Activated T-helper 1 cell treated with anti-CD3 and anti-CD28 coated beads, Interleukin-12 subunit alpha, Interleukin-12 subunit beta, Interleukin-2, Interleukin-4 antibody, amounts not matched to agents 30 ng/mL and 10 ng/mL and 1 ng/mL, durations not matched to agents 14 hours and 24 hours and 36 hours (primary cell): Measurements from ENCODE around the gene NCOA3. TPM values are rescaled to one million over a fixed set of nuclear protein-coding genes. Genes with fewer than 3 reads are reported as not detected.

ENCODE experiments used
- DNase-seq: peaks from one replicate; pipeline ENCODE4 v3.0.0; 2021; ENCODE audit warnings: low spot score
- H3K27ac Mint-ChIP-seq: one replicate; pipeline ENCODE4 v1.8.0; 2021; ENCODE audit warnings: mild to moderate bottlenecking, mixed read lengths
- H3K27me3 Mint-ChIP-seq: one replicate; pipeline ENCODE4 v1.8.0; 2022; ENCODE audit warnings: mild to moderate bottlenecking, moderate library complexity, mixed read lengths; ENCODE audit not compliant: insufficient read depth
- H3K36me3 Mint-ChIP-seq: one replicate; pipeline ENCODE4 v1.8.0; 2021; ENCODE audit warnings: low read depth, mixed read lengths
- H3K4me1 Mint-ChIP-seq: one replicate; pipeline ENCODE4 v1.8.0; 2021; ENCODE audit warnings: low read depth, mixed read lengths
- H3K4me3 Mint-ChIP-seq: one replicate; pipeline ENCODE4 v1.8.0; 2021; ENCODE audit warnings: mild to moderate bottlenecking, moderate library complexity, mixed read lengths
- H3K9me3 Mint-ChIP-seq: one replicate; pipeline ENCODE4 v1.8.0; 2021; ENCODE audit warnings: mixed read lengths
- intact Hi-C: fragments of 100-400 bp; cut with micrococcal nuclease; formaldehyde crosslinking; loops from one replicate; pipeline ENCODE4 v1.15.1; 2024
- total RNA-seq: library from RNA; stranded (reverse); gene quantifications from 2 replicates; pipeline ENCODE4 v1.2.3, GENCODE V29; 2022

The NCOA3 gene
- total RNA-seq, 1 donor from 2014 or later: 132 TPM

DNA sequence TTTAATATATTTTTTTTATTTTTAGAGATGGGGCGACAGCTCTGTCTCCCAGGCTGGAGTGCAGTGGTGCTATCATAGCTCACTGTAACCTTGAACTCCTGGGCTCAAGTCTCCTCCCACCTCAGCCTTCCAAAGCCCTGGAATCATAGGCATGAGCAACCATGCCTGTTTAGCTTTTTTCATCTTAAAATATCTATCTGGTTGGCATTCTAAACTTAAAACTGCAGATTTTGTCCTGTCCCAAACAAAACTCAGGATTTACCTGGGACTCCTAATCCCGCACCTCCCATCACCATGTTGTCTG is 158.9 kb downstream of the NCOA3 start:
- H3K27ac Mint-ChIP-seq: peak overlapping the region; percentile 20
- peaks cover 11% of the 10 kb centered on the region for H3K4me1 Mint-ChIP-seq
- no peak overlapping the region for H3K4me3 Mint-ChIP-seq
- peaks cover 25% of the 10 kb centered on the region for H3K36me3 Mint-ChIP-seq
- intact Hi-C loops: no loop called here
- H3K27me3 Mint-ChIP-seq: no peaks in the 10 kb centered on the region
- no peaks in the 10 kb centered on the region for H3K9me3 Mint-ChIP-seq
- DNase-seq: no peak

DNA sequence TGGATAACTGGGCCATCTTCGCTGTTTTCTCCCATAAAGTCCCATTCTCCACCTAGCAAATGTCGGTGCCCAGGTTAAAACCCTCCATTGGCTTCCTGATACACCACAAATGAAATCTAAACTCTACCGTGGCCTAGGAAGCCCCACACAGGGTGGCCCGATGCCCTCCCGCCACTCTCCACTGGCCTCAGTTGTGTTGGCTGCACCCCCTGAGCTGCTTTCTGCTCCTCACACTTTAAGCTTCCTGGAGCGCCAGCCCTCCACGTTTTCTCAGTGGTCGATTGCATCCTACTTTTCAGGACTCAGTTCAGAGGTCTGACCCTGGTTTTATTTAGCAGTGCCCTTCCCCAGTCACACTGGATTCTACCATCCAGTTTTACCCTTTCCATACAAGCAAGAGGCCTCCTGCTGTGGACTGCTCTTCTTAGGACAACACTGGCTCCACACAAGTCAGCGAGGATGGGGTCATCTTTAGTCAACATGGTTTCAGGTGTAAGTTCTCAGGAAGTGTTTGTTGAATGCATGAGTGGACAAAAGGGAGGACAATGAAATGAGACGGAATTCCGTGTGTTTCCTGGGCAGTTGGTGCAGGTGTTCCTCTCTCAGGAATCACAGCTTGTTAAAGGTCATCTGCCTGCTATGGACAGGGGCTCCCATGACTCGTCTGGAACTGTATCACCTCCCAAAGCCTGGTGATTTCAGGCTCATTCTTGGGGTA is 159.5 kb downstream of the NCOA3 start:
- H3K4me3 Mint-ChIP-seq: no peak overlapping the region
- peaks cover 24% of the 10 kb centered on the region for H3K36me3 Mint-ChIP-seq
- no peaks in the 10 kb centered on the region for H3K27me3 Mint-ChIP-seq
- peak overlapping the region; percentile 23 for H3K27ac Mint-ChIP-seq
- intact Hi-C loops: no loop called here
- H3K4me1 Mint-ChIP-seq: peaks cover 11% of the 10 kb centered on the region
- no peaks in the 10 kb centered on the region for H3K9me3 Mint-ChIP-seq
- no peak for DNase-seq

DNA sequence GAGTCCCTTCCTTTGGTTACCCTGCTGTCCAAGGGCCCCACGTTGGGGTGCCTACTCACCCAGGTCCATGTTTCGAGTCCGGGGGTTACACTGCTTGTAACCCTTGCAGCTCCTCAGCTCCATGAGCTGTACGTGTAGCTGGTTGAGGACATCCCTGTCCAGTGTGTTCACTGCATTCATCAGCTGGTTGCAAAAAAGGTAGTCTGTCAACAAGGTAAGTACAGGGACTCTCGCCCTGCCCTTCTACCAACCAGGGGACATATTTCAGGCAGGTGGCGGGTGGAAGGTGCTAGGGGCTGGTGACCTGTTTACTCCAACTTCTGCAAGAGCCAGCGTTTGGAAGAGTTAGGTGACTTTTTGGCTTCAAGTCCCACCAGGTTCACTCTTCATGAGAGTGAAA is 160.0 kb downstream of the NCOA3 start:
- intact Hi-C loops: no loop called here
- Mint-ChIP-seq H3K4me3 (no peak overlapping the region), H3K36me3 (peaks cover 24% of the 10 kb centered on the region), H3K27ac (no peak overlapping the region), H3K9me3 (no peaks in the 10 kb centered on the region), H3K4me1 (peaks cover 11% of the 10 kb centered on the region), H3K27me3 (no peaks in the 10 kb centered on the region)
- no peak for DNase-seq

DNA sequence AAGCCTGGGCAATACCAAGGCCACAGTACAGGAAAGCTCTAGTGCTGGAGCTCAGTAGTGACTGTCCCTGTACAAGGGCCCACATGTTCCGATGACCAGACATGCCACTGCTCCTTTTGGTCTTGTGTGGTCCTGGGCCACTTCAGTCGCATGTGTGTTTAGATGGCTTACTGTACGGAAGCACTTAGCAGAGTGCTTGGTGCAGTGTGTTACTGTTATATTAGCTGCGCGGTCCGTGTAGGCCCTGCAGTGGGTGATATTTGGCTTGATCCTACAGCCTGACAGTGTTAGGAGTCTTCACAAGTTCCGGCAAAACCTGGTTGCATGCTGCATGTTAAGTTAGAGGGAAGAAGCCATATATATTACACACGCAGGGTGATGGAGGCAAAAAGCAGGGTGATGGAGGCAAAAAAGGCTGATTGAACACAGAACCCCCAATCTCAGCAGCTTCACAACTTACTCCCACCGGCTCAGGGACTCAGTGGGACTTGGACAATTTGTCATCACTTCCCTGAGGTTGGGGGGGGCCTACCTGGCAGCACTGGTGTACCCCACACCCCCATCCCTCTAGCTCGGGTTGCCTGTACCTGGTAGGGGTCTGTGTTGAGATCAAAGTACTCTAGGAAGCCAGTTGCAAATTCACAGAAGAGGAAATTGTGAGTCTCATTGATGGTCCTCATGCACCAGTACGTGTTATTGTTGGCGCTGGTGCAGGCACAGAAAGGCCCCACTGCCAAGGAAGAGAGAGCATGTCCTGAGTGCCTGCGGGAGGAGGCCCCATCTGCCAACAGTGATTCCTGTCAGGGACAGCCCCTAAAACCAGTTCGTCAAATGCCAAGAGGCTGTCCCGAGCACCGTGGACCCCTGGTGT is 161.0 kb downstream of the NCOA3 start:
- H3K4me1 Mint-ChIP-seq: peaks cover 11% of the 10 kb centered on the region
- H3K27me3 Mint-ChIP-seq: no peaks in the 10 kb centered on the region
- DNase-seq: no peak
- H3K27ac Mint-ChIP-seq: no peak overlapping the region
- no peaks in the 10 kb centered on the region for H3K9me3 Mint-ChIP-seq
- H3K4me3 Mint-ChIP-seq: no peak overlapping the region
- intact Hi-C loops: loop anchor here (1.0 kb wide), 1 partner anchor 958 kb away; no protein-coding TSS in a partner anchor
- H3K36me3 Mint-ChIP-seq: peaks cover 23% of the 10 kb centered on the region

DNA sequence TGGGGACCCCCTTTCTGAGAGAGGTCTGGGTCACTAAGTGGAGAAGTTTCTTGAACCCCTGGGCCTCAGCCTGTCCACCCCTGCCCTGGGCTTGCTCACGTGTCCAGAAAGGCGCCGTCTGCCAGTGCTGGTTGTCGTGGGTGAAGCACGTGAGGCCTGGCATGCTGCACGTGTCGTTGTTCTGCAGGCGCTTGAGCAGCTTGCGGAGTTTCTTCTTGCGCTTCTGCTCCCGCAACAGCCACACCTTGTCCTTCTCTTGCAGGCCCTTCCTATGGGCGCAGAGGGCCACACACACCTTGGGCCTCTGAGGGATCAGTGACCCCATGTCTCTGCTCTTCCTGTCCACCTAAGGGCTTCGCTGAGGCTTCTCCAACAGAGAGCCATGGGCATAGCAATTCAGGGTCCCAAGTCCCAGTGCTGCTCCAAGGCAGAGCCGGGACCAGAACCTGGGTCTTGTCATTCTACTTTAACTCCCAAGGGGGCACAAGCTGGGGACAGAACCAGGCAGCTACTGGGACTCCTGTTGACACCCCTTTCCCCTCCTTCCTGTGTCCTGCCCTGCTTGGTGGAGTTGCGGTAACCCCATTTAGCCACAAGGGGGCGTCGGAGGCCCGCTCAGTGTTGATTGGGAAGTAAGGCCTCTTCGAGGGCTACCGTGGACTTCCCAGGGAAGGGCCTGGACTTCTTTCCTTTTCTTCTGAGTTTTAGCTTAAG is 161.8 kb downstream of the NCOA3 start:
- H3K36me3 Mint-ChIP-seq: peaks cover 16% of the 10 kb centered on the region
- H3K4me3 Mint-ChIP-seq: no peak overlapping the region
- H3K27me3 Mint-ChIP-seq: no peaks in the 10 kb centered on the region
- DNase-seq: peak; percentile 65
- H3K27ac Mint-ChIP-seq: peak overlapping the region; percentile 15
- intact Hi-C loops: loop anchor here (1.0 kb wide), 1 partner anchor 957 kb away; no protein-coding TSS in a partner anchor
- H3K9me3 Mint-ChIP-seq: no peaks in the 10 kb centered on the region
- peaks cover 11% of the 10 kb centered on the region for H3K4me1 Mint-ChIP-seq

DNA sequence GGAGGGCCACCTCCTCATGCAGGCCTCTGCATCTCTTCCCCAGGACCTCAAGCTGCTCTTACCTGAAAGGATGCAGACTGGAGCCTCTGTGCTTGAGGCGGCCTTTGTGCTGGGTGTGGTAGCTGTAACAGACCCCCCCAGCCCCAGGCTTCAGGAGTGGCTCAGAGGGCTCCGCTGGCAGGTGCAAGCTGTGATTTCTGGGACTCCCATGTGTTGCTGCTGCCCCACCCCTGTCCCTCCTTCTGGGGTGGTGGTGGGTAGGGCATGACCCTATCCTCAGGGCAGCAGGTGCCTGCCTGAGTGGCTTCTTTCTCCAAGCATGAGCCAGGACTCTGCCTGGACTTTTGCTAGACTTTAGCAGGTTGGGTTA is 162.4 kb downstream of the NCOA3 start:
- no peak overlapping the region for H3K4me3 Mint-ChIP-seq
- no peak overlapping the region for H3K27ac Mint-ChIP-seq
- no peaks in the 10 kb centered on the region for H3K9me3 Mint-ChIP-seq
- H3K27me3 Mint-ChIP-seq: no peaks in the 10 kb centered on the region
- DNase-seq: no peak
- H3K36me3 Mint-ChIP-seq: peaks cover 16% of the 10 kb centered on the region
- intact Hi-C loops: no loop called here
- H3K4me1 Mint-ChIP-seq: peaks cover 11% of the 10 kb centered on the region

DNA sequence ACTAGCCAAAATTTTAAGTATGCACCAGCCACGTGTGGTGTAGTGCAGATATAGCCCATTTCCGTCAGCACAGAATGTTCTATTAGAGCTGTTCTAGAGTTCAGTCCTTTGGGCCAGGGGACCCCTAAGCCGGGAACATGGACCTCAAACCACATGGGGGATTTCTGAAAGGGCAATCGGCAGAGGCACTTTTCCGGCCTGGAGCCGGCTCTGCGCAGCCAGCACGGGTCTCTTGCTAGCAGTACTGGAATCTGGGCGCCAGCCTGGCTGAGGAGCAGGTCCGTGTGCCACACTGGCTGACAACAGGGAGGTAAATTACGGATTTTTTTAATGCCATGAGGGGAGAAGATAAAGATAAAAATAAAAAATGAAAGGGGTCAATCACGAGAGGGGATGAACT is 163.1 kb downstream of the NCOA3 start:
- Mint-ChIP-seq H3K36me3 (peaks cover 10% of the 10 kb centered on the region), H3K27me3 (no peaks in the 10 kb centered on the region), H3K4me3 (no peak overlapping the region), H3K4me1 (peaks cover 11% of the 10 kb centered on the region), H3K9me3 (no peaks in the 10 kb centered on the region), H3K27ac (no peak overlapping the region)
- no peak for DNase-seq
- intact Hi-C loops: no loop called here

DNA sequence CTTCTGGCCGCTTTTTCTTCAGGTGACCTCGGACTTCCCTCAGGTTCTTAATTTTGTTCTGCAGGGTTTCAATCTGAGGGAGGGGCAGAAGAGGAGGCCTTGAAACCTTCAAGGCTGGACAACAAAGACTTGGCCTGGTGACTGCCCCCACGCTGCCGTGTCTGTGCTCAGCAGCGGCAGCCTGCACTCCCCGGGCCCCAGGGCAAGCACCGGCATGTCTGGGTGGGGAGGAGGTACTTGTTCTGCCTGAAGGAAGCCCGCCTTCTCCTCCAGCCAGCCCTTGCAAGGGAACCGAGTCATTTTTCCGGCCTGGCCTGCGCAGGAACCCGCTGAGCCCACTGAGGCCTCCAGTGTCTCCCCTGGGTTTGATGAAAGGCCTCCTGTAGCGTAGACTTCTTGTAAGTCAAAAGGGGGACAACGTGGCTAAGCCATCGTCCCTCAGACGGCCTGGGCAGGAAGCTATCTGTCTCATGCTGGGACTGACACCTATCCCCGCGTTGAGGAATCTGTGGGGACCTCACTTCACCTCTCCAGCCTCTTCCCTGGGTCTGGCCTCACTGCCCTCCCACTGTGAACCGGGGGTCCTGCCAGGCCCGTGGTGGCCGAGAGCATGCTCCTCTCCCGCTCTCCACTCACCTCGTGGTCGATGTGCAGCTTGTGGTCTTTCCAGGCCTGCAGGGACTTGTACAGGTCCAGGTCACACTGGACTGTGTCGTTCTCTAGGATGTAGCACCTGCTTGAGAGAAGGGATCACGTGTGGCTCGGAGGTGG is 163.7 kb downstream of the NCOA3 start:
- DNase-seq: no peak

DNA sequence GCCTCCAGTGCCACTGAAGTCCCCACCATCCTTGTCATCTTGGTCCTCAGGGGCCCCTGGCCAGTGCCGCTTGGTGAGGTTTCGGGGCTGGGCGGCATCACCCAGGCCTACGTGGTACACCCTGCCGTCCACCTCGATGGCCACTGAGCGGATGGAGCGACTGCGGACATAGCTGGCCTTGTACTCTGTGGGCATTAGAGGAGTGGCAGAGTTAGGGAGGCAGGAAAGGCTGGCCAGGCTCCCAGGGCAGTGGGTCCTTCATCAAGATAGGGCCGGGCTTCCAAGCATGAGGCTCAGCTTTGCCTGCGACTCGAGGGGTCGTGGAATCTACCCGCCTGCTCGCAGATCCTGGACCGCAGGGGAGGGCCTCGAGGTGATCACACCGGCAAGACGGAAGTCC is 164.6 kb downstream of the NCOA3 start:
- no peak overlapping the region for H3K27ac Mint-ChIP-seq
- intact Hi-C loops: no loop called here

More for the DNA sequence above, 163.7 kb downstream of the NCOA3 start:
- Mint-ChIP-seq H3K27ac (peak overlapping the region; percentile 44), H3K36me3 (peaks cover 7% of the 10 kb centered on the region), H3K4me3 (no peak overlapping the region), H3K27me3 (no peaks in the 10 kb centered on the region), H3K4me1 (peaks cover 11% of the 10 kb centered on the region), H3K9me3 (no peaks in the 10 kb centered on the region)
- intact Hi-C loops: no loop called here

DNA sequence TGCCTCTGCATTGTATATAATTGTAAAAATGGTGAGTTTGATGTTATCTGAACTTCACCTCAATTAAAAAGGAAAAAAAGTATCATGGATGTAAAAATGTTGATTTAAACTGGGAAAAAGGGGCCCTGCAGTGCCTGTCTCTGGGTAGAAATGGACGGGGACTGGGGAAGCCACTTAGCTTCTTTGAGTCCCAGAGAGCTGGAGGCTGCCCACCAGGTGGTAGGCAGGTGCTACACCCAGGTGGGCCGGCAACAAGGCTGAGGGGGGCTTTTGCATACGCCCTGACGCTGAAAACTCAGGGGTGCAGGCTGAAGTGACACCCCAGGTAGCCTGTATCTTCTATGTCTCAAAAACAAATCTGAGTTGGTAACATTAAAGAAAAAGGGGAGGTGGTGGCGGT is 165.4 kb downstream of the NCOA3 start:
- peaks cover 3% of the 10 kb centered on the region for H3K36me3 Mint-ChIP-seq
- DNase-seq: no peak
- intact Hi-C loops: no loop called here
- H3K27me3 Mint-ChIP-seq: no peaks in the 10 kb centered on the region
- no peak overlapping the region for H3K27ac Mint-ChIP-seq
- peaks cover 11% of the 10 kb centered on the region for H3K4me1 Mint-ChIP-seq
- H3K4me3 Mint-ChIP-seq: no peak overlapping the region
- H3K9me3 Mint-ChIP-seq: no peaks in the 10 kb centered on the region

More for the DNA sequence above, 164.6 kb downstream of the NCOA3 start:
- Mint-ChIP-seq H3K4me3 (no peak overlapping the region), H3K9me3 (no peaks in the 10 kb centered on the region), H3K27me3 (no peaks in the 10 kb centered on the region), H3K36me3 (peaks cover 3% of the 10 kb centered on the region), H3K4me1 (peaks cover 11% of the 10 kb centered on the region)
- DNase-seq: no peak

DNA sequence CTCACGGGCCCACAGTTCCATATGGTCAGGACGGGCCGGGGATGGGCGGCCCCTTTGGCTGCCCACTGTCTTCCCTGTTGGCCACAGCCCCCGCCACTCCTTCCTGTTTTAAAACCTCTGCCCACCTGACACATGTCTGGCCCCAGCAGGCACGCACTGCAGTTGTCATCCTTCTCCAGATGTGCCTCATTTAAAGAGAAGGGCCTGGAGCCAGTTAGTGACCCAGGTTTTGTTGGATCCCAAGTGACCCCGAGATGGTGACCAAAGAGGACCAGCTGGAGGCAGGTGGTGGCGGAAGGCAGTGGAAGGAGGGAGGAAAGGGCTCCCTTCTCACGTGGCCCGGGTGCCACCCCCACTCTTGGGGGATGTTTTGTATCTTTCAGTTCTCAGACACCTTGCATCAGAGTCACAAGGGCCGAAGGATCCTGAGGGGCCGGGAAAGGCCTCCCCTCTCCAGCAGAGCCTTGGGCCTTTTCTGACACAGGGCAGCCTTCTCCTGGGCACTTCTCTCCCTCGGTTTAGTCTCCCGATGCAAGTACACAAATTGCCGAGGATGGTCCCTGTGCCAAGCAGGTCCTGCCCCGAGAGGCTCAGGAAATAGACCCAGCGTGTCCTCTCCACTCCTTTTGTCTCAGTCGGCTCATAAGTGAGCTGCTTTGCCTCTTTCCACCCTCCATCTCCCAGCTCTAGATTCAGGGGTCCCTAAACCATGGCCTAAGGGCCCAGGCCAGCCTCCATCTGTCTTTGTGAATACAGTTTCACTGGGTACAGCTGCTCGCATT is 166.0 kb downstream of the NCOA3 start:
- no peak for DNase-seq
- no peak overlapping the region for H3K4me3 Mint-ChIP-seq
- no peak overlapping the region for H3K27ac Mint-ChIP-seq
- H3K4me1 Mint-ChIP-seq: peaks cover 10% of the 10 kb centered on the region
- no peaks in the 10 kb centered on the region for H3K27me3 Mint-ChIP-seq
- intact Hi-C loops: no loop called here
- H3K36me3 Mint-ChIP-seq: peaks cover 3% of the 10 kb centered on the region
- no peaks in the 10 kb centered on the region for H3K9me3 Mint-ChIP-seq
